CD4-positive, alpha-beta T cell treated with Interleukin-1 beta for 1 hour (primary cell): ENCODE results near the gene CBLIF.
"Not testable (repeated sequence)": the region's sequence is repeated elsewhere in the genome, so short reads cannot be mapped to it uniquely, and the experiment has no call there.

Source experiments
- DNase-seq, 2 donors: peaks; one replicate each; pipeline ENCODE4 v3.0.0-alpha.2; 2020 to 2022

CBLIF gene

GRCh38 chr11:59845399-59845798 is at the start of gene CBLIF:
CBLIF (minus strand) TSS chr11:59845499; CDS start chr11:59845453, 46 bp downstream.
- no peak for DNase-seq

- DNase-seq: no peak
Measured at GRCh38 chr11:59894616-59895015, 49.3 kb upstream of the CBLIF start.

GRCh38 chr11:59891781-59892181 is 46.5 kb upstream of the CBLIF start:
- DNase-seq: no peak

GRCh38 chr11:59887156-59887555 is 41.9 kb upstream of the CBLIF start:
- DNase-seq: not testable (repeated sequence)

GRCh38 chr11:59883597-59883996 is 38.3 kb upstream of the CBLIF start:
- DNase-seq: no peak

- no peak for DNase-seq
Measured at GRCh38 chr11:59879567-59879966, 34.3 kb upstream of the CBLIF start.

GRCh38 chr11:59878575-59878974 is 33.3 kb upstream of the CBLIF start, which contains the start of gene OOSP3:
OOSP3 (plus strand) TSS chr11:59878782; CDS start chr11:59878809, 27 bp downstream.
- DNase-seq: no peak

- no peak for DNase-seq
Measured at GRCh38 chr11:59877784-59878183, 32.5 kb upstream of the CBLIF start.

GRCh38 chr11:59877325-59877724 is 32.0 kb upstream of the CBLIF start:
- DNase-seq: no peak

GRCh38 chr11:59875856-59876519 is 30.7 kb upstream of the CBLIF start:
- DNase-seq: no peak

- DNase-seq: no peak
Measured at GRCh38 chr11:59872076-59872475, 26.8 kb upstream of the CBLIF start.

GRCh38 chr11:59867946-59868345 is 22.6 kb upstream of the CBLIF start:
- no peak for DNase-seq

- DNase-seq: no peak
Measured at GRCh38 chr11:59866836-59867235, 21.5 kb upstream of the CBLIF start.

- DNase-seq: peak in 1 of 2 donors; percentile 13
Measured at GRCh38 chr11:59866397-59866796, 21.1 kb upstream of the CBLIF start, which contains the start of gene TCN1. TCN1 (minus strand) TSS chr11:59866487; CDS start chr11:59866470, 17 bp downstream.

GRCh38 chr11:59865031-59865430 is 19.7 kb upstream of the CBLIF start:
- DNase-seq: no peak

- DNase-seq: no peak
Measured at GRCh38 chr11:59862252-59862651, 17.0 kb upstream of the CBLIF start.

GRCh38 chr11:59859673-59860072 is 14.4 kb upstream of the CBLIF start:
- DNase-seq: no peak

GRCh38 chr11:59857439-59858434 is 12.4 kb upstream of the CBLIF start:
- peak in 1 of 2 donors; percentile 31 for DNase-seq

GRCh38 chr11:59854871-59855270 is 9.6 kb upstream of the CBLIF start:
- no peak for DNase-seq

- not testable (repeated sequence) for DNase-seq
Measured at GRCh38 chr11:59851416-59851815, 6.1 kb upstream of the CBLIF start.

GRCh38 chr11:59849551-59849950 is 4.3 kb upstream of the CBLIF start:
- DNase-seq: not testable (repeated sequence)

GRCh38 chr11:59849129-59849528 is 3.8 kb upstream of the CBLIF start:
- no peak for DNase-seq

GRCh38 chr11:59848439-59848838 is 3.1 kb upstream of the CBLIF start:
- not testable (repeated sequence) for DNase-seq

GRCh38 chr11:59847626-59848025 is 2.3 kb upstream of the CBLIF start:
- DNase-seq: no peak
